Measurements from ENCODE around the gene PPM1D. TPM values are rescaled to one million over a fixed set of nuclear protein-coding genes. Genes with fewer than 3 reads are reported as not detected.

The PPM1D gene
- total RNA-seq, 1 donor from 2014 or later: 22.3 TPM

DNA sequence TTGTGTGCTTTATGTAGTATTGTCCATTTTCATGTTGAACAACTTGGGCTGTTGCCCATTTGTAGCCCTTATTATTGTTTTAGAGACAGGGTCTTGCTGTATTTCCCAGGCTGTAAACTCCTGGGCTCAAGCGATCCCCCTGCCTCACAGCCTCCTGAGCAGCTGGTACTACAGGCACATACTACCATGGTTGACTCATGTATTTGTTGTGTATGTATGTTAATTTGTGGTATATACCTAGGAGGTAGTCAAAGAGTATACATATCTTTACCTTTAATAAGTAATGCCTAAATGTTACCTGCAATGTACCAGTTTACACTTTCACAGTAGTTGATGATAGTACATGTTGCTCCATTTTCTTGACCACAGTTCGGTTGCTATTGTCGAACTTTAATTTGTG lies 18.1 kb downstream of the PPM1D start:
- Histone ChIP-seq H3K4me3 (no peak overlapping the region), H3K36me3 (no peaks in the 10 kb centered on the region), H3K27me3 (no peaks in the 10 kb centered on the region), H3K9me3 (no peaks in the 10 kb centered on the region), H3K4me1 (peaks cover 15% of the 10 kb centered on the region), H3K27ac (no peak overlapping the region)
- TF ChIP-seq, protein P1, sequence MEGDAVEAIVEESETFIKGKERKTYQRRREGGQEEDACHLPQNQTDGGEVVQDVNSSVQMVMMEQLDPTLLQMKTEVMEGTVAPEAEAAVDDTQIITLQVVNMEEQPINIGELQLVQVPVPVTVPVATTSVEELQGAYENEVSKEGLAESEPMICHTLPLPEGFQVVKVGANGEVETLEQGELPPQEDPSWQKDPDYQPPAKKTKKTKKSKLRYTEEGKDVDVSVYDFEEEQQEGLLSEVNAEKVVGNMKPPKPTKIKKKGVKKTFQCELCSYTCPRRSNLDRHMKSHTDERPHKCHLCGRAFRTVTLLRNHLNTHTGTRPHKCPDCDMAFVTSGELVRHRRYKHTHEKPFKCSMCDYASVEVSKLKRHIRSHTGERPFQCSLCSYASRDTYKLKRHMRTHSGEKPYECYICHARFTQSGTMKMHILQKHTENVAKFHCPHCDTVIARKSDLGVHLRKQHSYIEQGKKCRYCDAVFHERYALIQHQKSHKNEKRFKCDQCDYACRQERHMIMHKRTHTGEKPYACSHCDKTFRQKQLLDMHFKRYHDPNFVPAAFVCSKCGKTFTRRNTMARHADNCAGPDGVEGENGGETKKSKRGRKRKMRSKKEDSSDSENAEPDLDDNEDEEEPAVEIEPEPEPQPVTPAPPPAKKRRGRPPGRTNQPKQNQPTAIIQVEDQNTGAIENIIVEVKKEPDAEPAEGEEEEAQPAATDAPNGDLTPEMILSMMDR (IDR thresholded peaks at IDR 0.05): no peak
- DNase-seq: no peak
- intact Hi-C loops (cut with DNase I): no loop called here
- ATAC-seq: no peak

DNA sequence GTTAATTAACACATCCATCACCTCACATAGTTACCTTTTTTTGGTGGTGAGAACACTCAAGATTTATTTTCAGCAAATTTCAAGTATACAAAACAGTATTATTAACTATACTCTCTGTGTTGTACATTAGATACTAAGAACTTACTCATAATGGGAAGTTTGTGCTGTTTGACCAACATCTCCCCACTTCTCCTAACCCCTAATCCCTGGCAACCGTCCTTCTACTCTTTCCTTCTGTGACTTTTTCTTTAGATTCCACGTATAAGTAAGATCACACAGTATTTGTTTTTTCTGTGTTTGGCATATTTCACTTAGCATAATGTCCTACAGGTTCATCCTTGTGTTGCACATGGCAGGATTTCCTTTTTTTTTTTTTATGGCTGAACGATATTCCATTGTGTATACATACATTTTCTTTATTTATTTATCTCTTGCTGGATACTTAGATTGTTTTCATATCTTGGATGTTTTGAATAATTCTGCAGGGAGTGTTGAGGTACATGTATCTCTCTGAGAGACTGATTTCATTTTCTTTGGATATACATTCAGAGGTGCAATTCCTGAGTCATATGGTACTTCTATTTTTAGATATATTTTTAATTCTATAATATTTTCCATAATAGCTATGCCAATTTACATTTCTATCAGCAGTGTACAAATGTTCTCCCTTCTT lies 19.0 kb downstream of the PPM1D start:
- Histone ChIP-seq H3K9me3 (no peaks in the 10 kb centered on the region), H3K36me3 (peaks cover under 1% of the 10 kb centered on the region), H3K4me1 (peaks cover 11% of the 10 kb centered on the region), H3K27me3 (no peaks in the 10 kb centered on the region), H3K4me3 (no peak overlapping the region), H3K27ac (no peak overlapping the region)
- DNase-seq: no peak
- no peak for ATAC-seq
- TF ChIP-seq, protein P1 (IDR thresholded peaks at IDR 0.05): no peak
- intact Hi-C loops (cut with DNase I): no loop called here

DNA sequence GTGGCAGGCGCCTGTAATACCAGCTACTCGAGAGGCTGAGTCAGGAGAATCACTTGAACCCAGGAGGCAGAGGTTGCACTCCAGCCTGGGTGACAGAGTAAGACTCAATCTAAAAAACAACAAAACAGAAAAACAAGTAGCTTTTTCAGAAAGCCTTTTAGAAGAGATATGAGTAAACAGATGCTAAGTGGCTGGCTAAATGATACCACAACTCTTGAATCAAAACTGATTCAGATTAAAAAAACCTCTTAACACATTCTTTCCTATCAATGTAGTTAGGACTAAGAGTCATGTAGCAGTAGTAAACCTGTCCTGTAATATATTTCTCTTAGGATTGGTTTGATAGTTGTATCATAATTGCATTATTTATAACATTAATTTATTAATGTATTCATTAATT lies 23.0 kb downstream of the PPM1D start:
- Histone ChIP-seq H3K27me3 (no peaks in the 10 kb centered on the region), H3K4me1 (peaks cover 11% of the 10 kb centered on the region), H3K9me3 (no peaks in the 10 kb centered on the region), H3K27ac (no peak overlapping the region), H3K36me3 (peaks cover 24% of the 10 kb centered on the region), H3K4me3 (no peak overlapping the region)
- intact Hi-C loops (cut with DNase I): no loop called here
- no peak for DNase-seq
- TF ChIP-seq, protein P1 (IDR thresholded peaks at IDR 0.05): no peak
- no peak for ATAC-seq

DNA sequence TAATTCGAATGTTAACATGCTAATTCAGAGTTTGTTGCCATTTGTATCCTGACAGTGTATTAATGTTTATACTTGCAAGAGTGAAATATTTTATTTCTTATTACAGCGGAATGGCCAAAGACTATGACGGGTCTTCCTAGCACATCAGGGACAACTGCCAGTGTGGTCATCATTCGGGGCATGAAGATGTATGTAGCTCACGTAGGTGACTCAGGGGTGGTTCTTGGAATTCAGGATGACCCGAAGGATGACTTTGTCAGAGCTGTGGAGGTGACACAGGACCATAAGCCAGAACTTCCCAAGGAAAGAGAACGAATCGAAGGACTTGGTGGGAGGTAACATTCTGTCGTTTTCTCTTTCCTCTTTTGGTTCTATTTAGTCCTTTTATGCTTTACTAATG lies 23.4 kb downstream of the PPM1D start:
- TF ChIP-seq, protein P1 (IDR thresholded peaks at IDR 0.05): no peak
- Histone ChIP-seq H3K4me3 (no peak overlapping the region), H3K27ac (no peak overlapping the region), H3K27me3 (no peaks in the 10 kb centered on the region), H3K36me3 (peaks cover 26% of the 10 kb centered on the region), H3K9me3 (no peaks in the 10 kb centered on the region), H3K4me1 (peaks cover 11% of the 10 kb centered on the region)
- DNase-seq (no peak), ATAC-seq (no peak)
- intact Hi-C loops (cut with DNase I): no loop called here

DNA sequence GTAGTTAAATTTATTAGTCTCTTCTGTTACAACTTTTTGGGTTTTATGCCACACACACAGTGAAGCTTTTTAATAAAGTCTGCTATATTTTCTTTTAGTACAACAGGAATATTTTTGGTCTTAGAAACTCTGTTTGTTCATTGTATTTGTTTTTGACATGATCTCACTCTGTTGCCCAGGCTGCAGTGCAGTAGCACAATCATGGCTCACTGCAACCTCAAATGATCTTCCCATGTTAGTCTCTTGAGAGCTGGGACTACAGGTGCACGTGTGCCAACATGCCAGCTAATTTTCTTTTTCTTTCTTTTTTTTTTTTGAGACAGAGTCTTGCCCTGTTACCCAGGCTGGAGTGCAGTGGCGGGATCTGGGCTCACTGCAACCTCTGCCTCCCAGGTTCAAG lies 27.1 kb downstream of the PPM1D start:
- ATAC-seq: no peak
- H3K9me3 ChIP-seq: no peaks in the 10 kb centered on the region
- DNase-seq: no peak
- TF ChIP-seq, protein P1 (IDR thresholded peaks at IDR 0.05): no peak
- H3K36me3 ChIP-seq: peaks cover 26% of the 10 kb centered on the region
- intact Hi-C loops (cut with DNase I): no loop called here
- no peaks in the 10 kb centered on the region for H3K27me3 ChIP-seq
- no peak overlapping the region for H3K4me3 ChIP-seq
- no peak overlapping the region for H3K27ac ChIP-seq
- H3K4me1 ChIP-seq: no peaks in the 10 kb centered on the region

Data from upper lobe of right lung (tissue), 1 donor.